Suppressor macrophage treated with lipopolysaccharide for 1 hour (primary cell): ENCODE measurements around the gene AKAP8.
"Not testable (repeated sequence)": the region's sequence is repeated elsewhere in the genome, so short reads cannot be mapped to it uniquely, and the experiment has no call there.

Experiments
- DNase-seq, 3 donors: peaks; one replicate each; pipeline ENCODE4 v3.0.0-alpha.2; 2020 to 2022

AKAP8 gene

GRCh38 chr19:15371786-15372380, 7.7 kb downstream of the AKAP8 start:
- DNase-seq: no peak

DNA sequence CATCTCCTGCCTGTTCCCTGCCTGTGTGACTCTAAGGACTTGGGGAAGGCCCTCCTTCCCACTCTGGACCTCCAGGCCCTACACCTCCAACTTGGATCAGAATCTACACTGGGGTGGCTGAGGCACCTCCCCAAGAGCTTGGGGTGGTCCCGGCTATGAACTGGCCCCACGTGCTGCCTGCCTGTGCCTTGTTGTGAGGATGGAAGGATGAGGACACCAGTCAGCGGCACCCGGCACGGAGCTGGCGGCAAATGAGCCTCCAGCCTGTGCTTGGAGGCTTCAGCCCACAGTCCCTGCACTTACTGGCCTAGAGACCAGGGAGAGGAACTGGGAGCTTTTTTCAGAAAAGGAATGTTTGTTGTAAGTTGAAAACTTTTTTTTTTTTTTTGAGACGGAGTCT, 8.5 kb downstream of the AKAP8 start:
- no peak for DNase-seq

- no peak for DNase-seq
Measured at GRCh38 chr19:15369594-15369891, 10.0 kb downstream of the AKAP8 start.

DNA sequence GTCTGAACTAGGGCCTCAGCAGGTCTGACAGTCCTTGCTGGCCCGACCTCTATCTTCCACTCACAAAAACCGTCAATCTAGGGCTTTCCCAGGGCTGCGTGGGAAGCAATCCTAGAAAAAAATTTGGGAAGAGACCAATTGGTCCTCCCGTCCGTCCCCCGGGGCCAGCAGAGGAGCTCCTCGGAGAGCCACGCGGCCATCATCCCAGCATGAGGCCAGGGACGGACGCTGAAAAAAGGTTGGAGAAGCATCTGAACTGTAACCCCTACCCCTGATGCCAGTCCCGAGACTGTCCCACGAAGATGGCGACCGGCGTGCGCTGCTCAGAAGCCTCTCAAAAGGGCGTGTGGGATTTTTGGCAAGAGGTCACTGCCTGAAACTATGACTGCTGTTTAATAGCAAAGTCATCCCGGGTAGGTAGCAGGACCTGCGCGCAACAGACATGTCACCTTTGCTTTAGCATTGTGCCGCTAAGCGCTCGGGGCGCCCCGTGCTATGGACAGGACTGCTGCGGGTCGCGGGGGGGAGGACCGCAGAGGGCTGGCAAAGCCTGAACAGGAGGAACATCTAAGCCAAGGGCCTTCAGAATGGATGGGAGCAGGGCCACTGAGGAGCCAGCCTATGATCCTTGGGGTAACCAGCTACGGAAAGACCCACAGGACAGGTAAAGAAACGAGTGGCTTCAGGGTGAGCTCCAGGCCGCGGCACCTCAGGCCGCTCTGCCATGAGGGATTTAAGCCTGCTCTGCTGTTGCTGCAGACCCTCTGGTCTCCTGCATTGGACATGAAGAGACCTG, 10.6 kb downstream of the AKAP8 start:
- no peak for DNase-seq

GRCh38 chr19:15368051-15368632, 11.4 kb downstream of the AKAP8 start:
- no peak for DNase-seq

DNA sequence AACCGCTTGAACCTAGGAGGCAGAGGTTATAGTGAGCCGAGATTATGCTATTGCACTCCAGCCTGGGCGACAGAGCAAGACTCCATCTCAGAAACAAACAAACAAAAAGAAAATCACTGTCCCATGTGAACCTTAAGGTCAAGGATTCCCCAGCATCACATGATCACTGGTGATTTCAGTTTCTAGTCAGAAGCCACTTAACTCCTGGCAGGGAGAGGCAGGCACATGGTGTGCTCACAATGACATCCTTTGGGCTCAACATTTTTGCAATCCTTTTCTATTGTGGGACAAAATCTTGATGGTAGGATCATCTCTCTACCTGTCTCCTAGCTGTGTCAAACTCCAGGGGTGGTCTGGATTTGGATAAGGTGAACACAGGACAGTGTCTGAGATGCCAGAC, 12.1 kb downstream of the AKAP8 start:
- peak in 2 of 3 donors; percentile 30 to 42 for DNase-seq

- no peak for DNase-seq
Measured at GRCh38 chr19:15365264-15365663, 14.3 kb downstream of the AKAP8 start.

- not testable (repeated sequence) for DNase-seq
Measured at GRCh38 chr19:15363791-15364190, 15.8 kb downstream of the AKAP8 start.

DNA sequence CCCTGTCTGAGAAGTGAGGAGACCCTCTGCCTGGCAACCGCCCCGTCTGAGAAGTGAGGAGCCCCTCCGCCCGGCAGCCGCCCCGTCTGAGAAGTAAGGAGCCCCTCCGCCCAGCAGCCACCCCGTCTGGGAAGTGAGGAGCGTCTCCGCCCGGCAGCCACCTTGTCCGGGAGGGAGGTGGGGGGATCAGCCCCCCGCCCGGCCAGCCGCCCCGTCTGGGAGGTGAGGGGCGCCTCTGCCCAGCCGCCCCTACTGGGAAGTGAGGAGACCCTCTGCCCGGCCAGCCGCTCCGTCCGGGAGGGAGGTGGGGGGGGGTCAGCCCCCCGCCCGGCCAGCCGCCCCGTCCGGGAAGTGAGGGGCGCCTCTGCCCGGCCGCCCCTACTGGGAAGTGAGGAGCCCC, 16.5 kb downstream of the AKAP8 start:
- not testable (repeated sequence) for DNase-seq

GRCh38 chr19:15360015-15360414, 19.6 kb downstream of the AKAP8 start:
- DNase-seq: not testable (repeated sequence)

GRCh38 chr19:15358918-15359317, 20.7 kb downstream of the AKAP8 start:
- DNase-seq: no peak

DNA sequence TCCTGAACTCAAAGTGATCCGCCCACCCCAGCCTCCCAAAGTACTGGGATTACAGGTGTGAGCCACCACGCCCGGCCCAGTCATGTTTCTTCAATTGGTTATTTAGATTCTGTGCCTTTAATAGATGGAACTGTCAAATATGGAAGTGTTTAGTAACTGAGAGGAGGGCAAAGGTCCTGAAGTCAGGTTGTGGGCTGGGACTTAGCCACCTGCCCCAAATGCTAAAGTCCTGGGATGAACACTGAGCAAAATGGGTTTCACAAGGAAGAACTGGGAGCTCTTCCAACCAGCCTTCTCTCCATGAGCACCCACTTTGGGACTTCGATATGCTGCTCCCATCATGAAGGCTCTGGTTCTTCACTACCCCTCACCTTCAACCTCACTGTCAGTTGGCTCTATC, 21.7 kb downstream of the AKAP8 start:
- DNase-seq: no peak

- no peak for DNase-seq
Measured at GRCh38 chr19:15354566-15355296, 24.9 kb downstream of the AKAP8 start.

DNA sequence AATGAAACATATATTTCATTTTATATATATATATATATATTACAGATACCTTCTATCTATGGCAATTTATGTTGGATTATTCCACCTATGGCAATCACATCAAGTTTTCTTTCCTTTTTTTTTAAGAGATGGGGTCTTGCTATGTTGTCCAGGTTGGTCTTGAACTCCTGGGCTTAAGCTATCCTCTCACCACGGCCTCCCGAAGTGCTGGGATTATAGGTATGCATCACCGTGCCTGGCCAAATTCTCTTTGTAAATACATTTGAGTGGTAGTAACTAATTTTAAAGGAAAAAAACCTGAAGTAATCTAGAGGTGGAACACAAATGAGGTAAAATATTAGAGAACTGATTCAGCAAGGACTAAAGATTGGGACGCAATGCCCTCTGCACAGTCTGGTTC, 25.7 kb downstream of the AKAP8 start:
- no peak for DNase-seq

GRCh38 chr19:15352535-15352934, 27.1 kb downstream of the AKAP8 start:
- not testable (repeated sequence) for DNase-seq

DNA sequence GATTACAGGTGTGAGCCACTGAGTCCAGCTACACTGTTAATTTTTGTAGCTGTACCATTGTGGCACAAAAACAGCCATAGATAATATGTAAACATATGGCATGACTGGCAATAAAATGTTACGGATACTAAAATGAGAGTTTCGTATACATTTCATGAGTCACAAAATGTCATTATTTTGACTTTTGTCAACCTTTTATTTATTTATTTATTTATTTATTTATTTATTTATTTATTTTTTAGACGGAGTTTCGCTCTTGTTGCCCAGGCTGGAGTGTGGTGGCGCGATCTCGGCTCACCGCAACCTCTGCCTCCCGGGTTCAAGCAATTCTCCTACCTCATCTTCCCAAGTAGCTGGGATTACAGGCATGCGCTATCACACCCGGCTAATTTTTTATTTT, 38.3 kb downstream of the AKAP8 start:
- DNase-seq: not testable (repeated sequence)

GRCh38 chr19:15340086-15340485, 39.5 kb downstream of the AKAP8 start:
- DNase-seq: no peak

DNA sequence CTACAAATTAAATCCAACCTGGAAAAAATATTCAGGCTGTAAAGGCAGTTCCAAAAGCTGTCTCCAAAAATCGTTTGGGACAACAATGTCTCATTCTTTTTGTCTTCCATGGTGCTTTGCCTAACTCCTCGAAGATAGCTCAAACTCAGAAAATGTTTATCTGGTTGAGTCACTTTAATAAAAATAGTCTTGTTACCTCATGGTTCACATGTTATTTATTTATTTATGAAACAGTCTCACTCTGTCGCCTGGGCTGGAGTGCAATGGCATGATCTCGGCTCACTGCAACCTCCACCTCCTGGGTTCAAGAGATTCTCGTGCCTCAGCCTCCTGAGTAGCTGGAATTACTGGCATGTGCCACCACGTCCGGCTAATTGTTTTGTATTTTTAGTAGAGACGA, 42.4 kb downstream of the AKAP8 start:
- no peak for DNase-seq

- not testable (repeated sequence) for DNase-seq
Measured at GRCh38 chr19:15335992-15336391, 43.6 kb downstream of the AKAP8 start.

- peak; percentile 76 to 95 (median 85) for DNase-seq
Measured at GRCh38 chr19:15332311-15332996, 47.1 kb downstream of the AKAP8 start, which contains the start of gene BRD4. TSS of gene BRD4 (minus strand) at chr19:15332539. CDS start at chr19:15273099, 59,440 bp downstream.

- peak; percentile 77 to 91 (median 85) for DNase-seq
Measured at GRCh38 chr19:15331419-15332310, 47.9 kb downstream of the AKAP8 start.
